Measurements from ENCODE around the gene LRRC4C.

DNA sequence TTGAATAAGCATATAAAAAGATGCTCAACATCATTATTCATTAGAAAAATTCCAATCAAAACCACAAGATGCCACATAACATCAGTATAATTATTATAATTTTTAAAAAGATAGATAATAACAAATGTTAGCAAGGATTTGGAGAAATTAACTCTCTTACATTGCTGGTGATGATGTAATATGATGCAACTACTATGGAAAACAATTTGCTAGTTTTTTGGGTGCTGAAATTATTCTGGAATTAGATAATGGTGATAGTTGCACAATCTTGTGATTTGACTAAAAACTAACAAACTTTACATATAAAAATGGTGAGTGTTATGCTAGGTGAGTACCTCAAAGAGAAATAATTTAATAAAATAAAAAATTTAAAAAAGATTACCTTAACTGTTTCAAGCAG is 412.2 kb downstream of the LRRC4C start:
- TF ChIP-seq EZH2 (IDR thresholded peaks at IDR 0.05; ENCODE audit: borderline replicate concordance, low read length), result no peak
- TF ChIP-seq, protein P1, sequence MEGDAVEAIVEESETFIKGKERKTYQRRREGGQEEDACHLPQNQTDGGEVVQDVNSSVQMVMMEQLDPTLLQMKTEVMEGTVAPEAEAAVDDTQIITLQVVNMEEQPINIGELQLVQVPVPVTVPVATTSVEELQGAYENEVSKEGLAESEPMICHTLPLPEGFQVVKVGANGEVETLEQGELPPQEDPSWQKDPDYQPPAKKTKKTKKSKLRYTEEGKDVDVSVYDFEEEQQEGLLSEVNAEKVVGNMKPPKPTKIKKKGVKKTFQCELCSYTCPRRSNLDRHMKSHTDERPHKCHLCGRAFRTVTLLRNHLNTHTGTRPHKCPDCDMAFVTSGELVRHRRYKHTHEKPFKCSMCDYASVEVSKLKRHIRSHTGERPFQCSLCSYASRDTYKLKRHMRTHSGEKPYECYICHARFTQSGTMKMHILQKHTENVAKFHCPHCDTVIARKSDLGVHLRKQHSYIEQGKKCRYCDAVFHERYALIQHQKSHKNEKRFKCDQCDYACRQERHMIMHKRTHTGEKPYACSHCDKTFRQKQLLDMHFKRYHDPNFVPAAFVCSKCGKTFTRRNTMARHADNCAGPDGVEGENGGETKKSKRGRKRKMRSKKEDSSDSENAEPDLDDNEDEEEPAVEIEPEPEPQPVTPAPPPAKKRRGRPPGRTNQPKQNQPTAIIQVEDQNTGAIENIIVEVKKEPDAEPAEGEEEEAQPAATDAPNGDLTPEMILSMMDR (IDR thresholded peaks at IDR 0.05; ENCODE audit: low read length), result no peak

All from OCI-LY1 (cell line).